HEK293 (cell line): ENCODE measurements around the gene C2orf81.

ENCODE experiments used
- BCL11A ChIP-seq: fragments of 450-650 bp; formaldehyde crosslinking; IDR thresholded peaks from 2 replicates; pipeline ENCODE4 v1.5.1; 2016; ENCODE audit warnings: low read depth, missing biosample characterization, missing genetic modification characterization
- EGR2 ChIP-seq: fragments of 450-650 bp; formaldehyde crosslinking; IDR thresholded peaks from 2 replicates; pipeline ENCODE4 v1.5.1; 2016; ENCODE audit warnings: low read depth, missing biosample characterization, missing genetic modification characterization
- KLF1 ChIP-seq: fragments of 450-650 bp; formaldehyde crosslinking; IDR thresholded peaks from 2 replicates; pipeline ENCODE4 v1.5.1; 2016; ENCODE audit warnings: missing biosample characterization, missing genetic modification characterization
- SP3 ChIP-seq: fragments of 450-650 bp; formaldehyde crosslinking; IDR thresholded peaks from 2 replicates; pipeline ENCODE4 v1.5.1; 2016; ENCODE audit warnings: missing biosample characterization, missing genetic modification characterization
- TRIM28 ChIP-seq: IDR thresholded peaks from 2 replicates; pipeline ENCODE4 v1.6.1; 2011; ENCODE audit warnings: low read length, control low read depth, borderline replicate concordance
- TSHZ1 ChIP-seq: fragments of 450-650 bp; formaldehyde crosslinking; IDR thresholded peaks from 2 replicates; pipeline ENCODE4 v1.5.1; 2016; ENCODE audit warnings: missing biosample characterization, missing genetic modification characterization, borderline replicate concordance
- WT1 ChIP-seq: fragments of 450-650 bp; formaldehyde crosslinking; IDR thresholded peaks from 2 replicates; pipeline ENCODE4 v1.5.1; 2016; ENCODE audit warnings: missing biosample characterization, missing genetic modification characterization
- ZBTB49 ChIP-seq: fragments of 450-650 bp; formaldehyde crosslinking; IDR thresholded peaks from 2 replicates; pipeline ENCODE4 v1.5.1; 2016; ENCODE audit warnings: missing biosample characterization, missing genetic modification characterization, low read depth
- ZBTB8A ChIP-seq: fragments of 450-650 bp; formaldehyde crosslinking; IDR thresholded peaks from 2 replicates; pipeline ENCODE4 v1.5.1; 2016; ENCODE audit warnings: missing biosample characterization, missing genetic modification characterization
- ZFP37 ChIP-seq: fragments of 450-650 bp; formaldehyde crosslinking; IDR thresholded peaks from 2 replicates; pipeline ENCODE4 v1.5.1; 2016; ENCODE audit warnings: missing biosample characterization, missing genetic modification characterization
- ZNF112 ChIP-seq: fragments of 450-650 bp; formaldehyde crosslinking; IDR thresholded peaks from 2 replicates; pipeline ENCODE4 v1.5.0; 2017; ENCODE audit warnings: missing biosample characterization, missing genetic modification characterization
- ZNF140 ChIP-seq: fragments of 450-650 bp; formaldehyde crosslinking; IDR thresholded peaks from 2 replicates; pipeline ENCODE4 v1.5.1; 2016; ENCODE audit warnings: missing biosample characterization, missing genetic modification characterization
- ZNF175 ChIP-seq: fragments of 450-650 bp; formaldehyde crosslinking; IDR thresholded peaks from 2 replicates; pipeline ENCODE4 v1.5.1; 2016; ENCODE audit warnings: missing biosample characterization, missing genetic modification characterization
- ZNF266 ChIP-seq: fragments of 450-650 bp; formaldehyde crosslinking; IDR thresholded peaks from 2 replicates; pipeline ENCODE4 v1.5.1; 2016; ENCODE audit warnings: missing biosample characterization, missing genetic modification characterization, low read depth
- ZNF280D ChIP-seq: fragments of 450-650 bp; formaldehyde crosslinking; IDR thresholded peaks from 2 replicates; pipeline ENCODE4 v1.5.1; 2016; ENCODE audit warnings: missing biosample characterization, missing genetic modification characterization
- ZNF292 ChIP-seq: fragments of 450-650 bp; formaldehyde crosslinking; IDR thresholded peaks from 2 replicates; pipeline ENCODE4 v1.5.1; 2016; ENCODE audit warnings: low read depth, missing biosample characterization, missing genetic modification characterization, borderline replicate concordance
- ZNF423 ChIP-seq: fragments of 450-650 bp; formaldehyde crosslinking; IDR thresholded peaks from 2 replicates; pipeline ENCODE4 v1.5.1; 2016; ENCODE audit warnings: missing biosample characterization, missing genetic modification characterization
- ZNF433 ChIP-seq: fragments of 450-650 bp; formaldehyde crosslinking; IDR thresholded peaks from 2 replicates; pipeline ENCODE4 v1.5.1; 2016; ENCODE audit warnings: missing biosample characterization, missing genetic modification characterization, low read depth
- ZNF501 ChIP-seq: fragments of 450-650 bp; formaldehyde crosslinking; IDR thresholded peaks from 2 replicates; pipeline ENCODE4 v1.5.1; 2016; ENCODE audit warnings: missing biosample characterization, missing genetic modification characterization
- ZNF580 ChIP-seq: fragments of 450-650 bp; formaldehyde crosslinking; IDR thresholded peaks from 2 replicates; pipeline ENCODE4 v1.5.1; 2016; ENCODE audit warnings: missing biosample characterization, missing genetic modification characterization
- ZNF585B ChIP-seq: fragments of 450-650 bp; formaldehyde crosslinking; IDR thresholded peaks from 2 replicates; pipeline ENCODE4 v1.5.1; 2016; ENCODE audit warnings: missing biosample characterization, missing genetic modification characterization
- ZNF624 ChIP-seq: fragments of 450-650 bp; formaldehyde crosslinking; IDR thresholded peaks from 2 replicates; pipeline ENCODE4 v1.5.1; 2017; ENCODE audit warnings: missing biosample characterization, missing genetic modification characterization
- ZNF704 ChIP-seq: fragments of 450-650 bp; formaldehyde crosslinking; IDR thresholded peaks from 2 replicates; pipeline ENCODE4 v1.5.1; 2016; ENCODE audit warnings: missing biosample characterization, missing genetic modification characterization
- ZNF776 ChIP-seq: fragments of 450-650 bp; formaldehyde crosslinking; IDR thresholded peaks from 2 replicates; pipeline ENCODE4 v1.5.0; 2017; ENCODE audit warnings: missing biosample characterization, missing genetic modification characterization, borderline replicate concordance
- ZNF777 ChIP-seq: fragments of 450-650 bp; formaldehyde crosslinking; IDR thresholded peaks from 2 replicates; pipeline ENCODE4 v1.5.1; 2017; ENCODE audit warnings: missing biosample characterization, missing genetic modification characterization, borderline replicate concordance
- ZSCAN16 ChIP-seq: fragments of 450-650 bp; formaldehyde crosslinking; IDR thresholded peaks from 2 replicates; pipeline ENCODE4 v1.5.1; 2016; ENCODE audit warnings: missing biosample characterization, missing genetic modification characterization
- ZSCAN30 ChIP-seq: fragments of 450-650 bp; IDR thresholded peaks from 2 replicates; pipeline ENCODE4 v1.5.1; 2018; ENCODE audit warnings: missing biosample characterization, mild to moderate bottlenecking, missing genetic modification characterization, moderate library complexity
- ZXDB ChIP-seq: fragments of 450-650 bp; formaldehyde crosslinking; IDR thresholded peaks from 2 replicates; pipeline ENCODE4 v1.5.1; 2016; ENCODE audit warnings: missing biosample characterization, missing genetic modification characterization

Gene C2orf81

GRCh38 chr2:74391580-74392448 lies 29.6 kb downstream of the C2orf81 start (continued):
- peak; percentile 84 for TF ChIP-seq SP3 (tag by site-specific recombination)
- TF ChIP-seq ZBTB49: no peak
- peak; percentile 43 for TF ChIP-seq ZBTB8A (tag by site-specific recombination)
- TF ChIP-seq WT1 (tag by site-specific recombination): no peak
- TF ChIP-seq ZNF704: no peak
- no peak for TF ChIP-seq ZNF580 (tag by site-specific recombination)
- no peak for TF ChIP-seq BCL11A (tag by site-specific recombination)
- no peak for TF ChIP-seq ZFP37 (tag by site-specific recombination)
- TF ChIP-seq TRIM28: 0 out of 2 replicates have a peak, but pooled peaks have one; percentile 13
- peak; percentile 76 for TF ChIP-seq KLF1 (tag by site-specific recombination)
- no peak for TF ChIP-seq ZNF423 (tag by site-specific recombination)
- TF ChIP-seq ZNF280D (tag by site-specific recombination): no peak
- no peak for TF ChIP-seq ZNF777 (tag by site-specific recombination)
- TF ChIP-seq ZXDB (tag by site-specific recombination): peak; percentile 49; the same call in 1 of the 2 replicates
- TF ChIP-seq TSHZ1 (tag by site-specific recombination): no peak
- TF ChIP-seq ZNF266: no peak
- TF ChIP-seq ZSCAN30 (tag by site-specific recombination): no peak
- no peak for TF ChIP-seq ZNF292 (tag by site-specific recombination)
- TF ChIP-seq ZNF112 (tag by site-specific recombination): no peak
- 0 out of 2 replicates have a peak, but pooled peaks have one; percentile 25 for TF ChIP-seq ZNF501 (tag by site-specific recombination)
- no peak for TF ChIP-seq ZSCAN16 (tag by site-specific recombination)
- TF ChIP-seq ZNF624: no peak
- peak; percentile 24; the same call in 1 of the 2 replicates for TF ChIP-seq EGR2 (tag by site-specific recombination)
- no peak for TF ChIP-seq ZNF140 (tag by site-specific recombination)
- TF ChIP-seq ZNF175 (tag by site-specific recombination): no peak
- no peak for TF ChIP-seq ZNF776
- TF ChIP-seq ZNF433 (tag by site-specific recombination): no peak
- TF ChIP-seq ZNF585B: no peak
